KMS-11 (cell line): ENCODE data around the gene COA7.

Source experiments
- H2AFZ ChIP-seq: fragments of 200-600 bp; sonication (generic); 2 replicates; pipeline ENCODE4 v1.6.1; 2016; ENCODE audit warnings: antibody characterized with exemption, mixed run types, low read depth
- H3K27ac ChIP-seq: fragments of 200-600 bp; sonication (generic); 2 replicates; pipeline ENCODE4 v1.6.1; 2016; ENCODE audit warnings: mild to moderate bottlenecking, mixed run types
- H3K27me3 ChIP-seq: fragments of 200-600 bp; sonication (generic); 2 replicates; pipeline ENCODE4 v1.6.1; 2017; ENCODE audit warnings: mild to moderate bottlenecking, low read depth, mixed run types, moderate library complexity; ENCODE audit not compliant: insufficient read depth
- H3K36me3 ChIP-seq: fragments of 200-600 bp; sonication (generic); 2 replicates; pipeline ENCODE4 v1.6.1; 2017; ENCODE audit warnings: mild to moderate bottlenecking, mixed run types; ENCODE audit not compliant: insufficient read depth
- H3K4me1 ChIP-seq: fragments of 200-600 bp; sonication (generic); 2 replicates; pipeline ENCODE4 v1.6.1; 2016; ENCODE audit warnings: mild to moderate bottlenecking, low read depth, mixed run types; ENCODE audit not compliant: poor library complexity, severe bottlenecking
- H3K4me2 ChIP-seq: fragments of 200-600 bp; sonication (generic); 2 replicates; pipeline ENCODE4 v1.7.0; 2016; ENCODE audit warnings: mild to moderate bottlenecking, mixed run types
- H3K4me3 ChIP-seq: fragments of 200-600 bp; sonication (generic); IDR thresholded peaks from 2 replicates; pipeline ENCODE4 v1.6.1; 2017; ENCODE audit warnings: low read depth, low read length, mixed read lengths; ENCODE audit not compliant: insufficient read depth
- H3K79me2 ChIP-seq: fragments of 200-600 bp; sonication (generic); 2 replicates; pipeline ENCODE4 v1.6.1; 2016; ENCODE audit warnings: low read depth, mixed run types; ENCODE audit not compliant: insufficient read depth
- H3K9ac ChIP-seq: fragments of 200-600 bp; sonication (generic); 2 replicates; pipeline ENCODE4 v1.6.1; 2016; ENCODE audit warnings: mild to moderate bottlenecking, mixed run types
- H4K20me1 ChIP-seq: fragments of 200-600 bp; sonication (generic); 2 replicates; pipeline ENCODE4 v1.6.1; 2016; ENCODE audit warnings: mild to moderate bottlenecking, mixed run types; ENCODE audit not compliant: insufficient read depth
- TF ChIP-seq, protein P1 (sequence below): fragments of 200-600 bp; sonication (generic); conservative IDR thresholded peaks from 2 replicates; pipeline ENCODE4 v1.6.1; 2017; ENCODE audit warnings: low read depth, mild to moderate bottlenecking, antibody characterized with exemption, low read length, moderate library complexity, mixed read lengths

Gene COA7

DNA sequence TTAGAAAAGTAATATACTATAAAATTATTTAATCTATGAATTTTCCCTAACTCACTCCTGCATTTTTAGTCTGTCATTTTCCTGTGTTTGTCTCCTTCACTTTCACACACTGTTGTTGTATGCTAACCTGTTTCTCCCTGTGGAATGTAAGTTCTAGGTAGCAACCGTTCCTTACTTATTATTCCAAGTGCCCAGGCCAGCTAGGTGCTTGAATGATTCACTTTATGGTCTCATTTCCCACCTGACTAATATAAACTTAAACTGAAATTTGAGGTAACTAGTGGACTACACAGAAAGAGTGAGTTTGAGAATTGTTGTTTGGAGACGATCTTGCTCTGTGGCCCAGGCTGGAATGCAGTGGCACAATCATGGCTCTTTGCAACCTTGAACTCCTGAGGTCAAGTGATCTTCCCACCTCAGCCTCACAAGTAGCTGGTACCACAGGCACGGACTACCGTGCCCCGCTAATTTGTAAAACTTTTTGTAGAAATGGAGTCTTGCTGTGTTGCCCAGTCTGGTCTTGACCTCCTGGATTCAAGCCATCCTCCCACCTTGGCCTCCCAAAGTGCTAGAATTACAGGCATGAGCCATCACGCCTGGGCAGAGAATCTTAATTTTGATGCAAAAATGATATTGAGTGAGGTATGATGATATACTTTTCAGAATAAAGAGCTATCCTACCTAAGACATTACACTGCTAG, 30.0 kb upstream of the COA7 start:
- Histone ChIP-seq H3K4me1 (peaks cover 19% of the 10 kb centered on the region), H3K4me2 (no peak overlapping the region), H3K79me2 (no peaks in the 10 kb centered on the region), H2AFZ (no peak overlapping the region), H3K27me3 (no peaks in the 10 kb centered on the region), H3K9ac (no peak overlapping the region), H3K36me3 (no peaks in the 10 kb centered on the region), H4K20me1 (no peaks in the 10 kb centered on the region), H3K27ac (no peak overlapping the region), H3K4me3 (no peak overlapping the region)
- TF ChIP-seq, protein P1, sequence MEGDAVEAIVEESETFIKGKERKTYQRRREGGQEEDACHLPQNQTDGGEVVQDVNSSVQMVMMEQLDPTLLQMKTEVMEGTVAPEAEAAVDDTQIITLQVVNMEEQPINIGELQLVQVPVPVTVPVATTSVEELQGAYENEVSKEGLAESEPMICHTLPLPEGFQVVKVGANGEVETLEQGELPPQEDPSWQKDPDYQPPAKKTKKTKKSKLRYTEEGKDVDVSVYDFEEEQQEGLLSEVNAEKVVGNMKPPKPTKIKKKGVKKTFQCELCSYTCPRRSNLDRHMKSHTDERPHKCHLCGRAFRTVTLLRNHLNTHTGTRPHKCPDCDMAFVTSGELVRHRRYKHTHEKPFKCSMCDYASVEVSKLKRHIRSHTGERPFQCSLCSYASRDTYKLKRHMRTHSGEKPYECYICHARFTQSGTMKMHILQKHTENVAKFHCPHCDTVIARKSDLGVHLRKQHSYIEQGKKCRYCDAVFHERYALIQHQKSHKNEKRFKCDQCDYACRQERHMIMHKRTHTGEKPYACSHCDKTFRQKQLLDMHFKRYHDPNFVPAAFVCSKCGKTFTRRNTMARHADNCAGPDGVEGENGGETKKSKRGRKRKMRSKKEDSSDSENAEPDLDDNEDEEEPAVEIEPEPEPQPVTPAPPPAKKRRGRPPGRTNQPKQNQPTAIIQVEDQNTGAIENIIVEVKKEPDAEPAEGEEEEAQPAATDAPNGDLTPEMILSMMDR = no peak

DNA sequence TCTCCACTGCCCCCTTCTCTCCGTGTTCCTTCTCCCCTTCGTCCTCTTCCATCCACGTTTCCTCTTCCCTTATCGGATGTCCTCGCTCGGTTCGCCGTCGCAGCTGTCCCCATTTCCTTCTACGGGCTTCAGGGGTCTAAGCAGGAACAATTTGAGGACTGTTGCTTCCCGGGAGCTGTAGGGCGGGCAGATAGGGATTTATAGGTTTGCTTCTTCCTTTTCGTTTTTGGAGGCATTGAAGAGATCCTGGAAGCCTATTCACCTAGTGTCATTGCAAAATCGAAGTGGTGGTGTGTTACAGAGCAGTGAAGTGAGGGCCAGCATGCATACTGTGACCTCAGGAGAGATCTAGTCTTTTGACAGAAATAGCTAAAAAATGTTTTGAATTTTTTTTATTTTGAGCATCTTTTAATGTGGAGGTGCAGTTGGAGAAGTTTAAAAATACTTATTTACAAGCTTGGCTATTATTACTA, 29.0 kb upstream of the COA7 start:
- Histone ChIP-seq H3K4me1 (peaks cover 19% of the 10 kb centered on the region), H2AFZ (peak overlapping the region; percentile 99), H3K4me2 (peak overlapping the region; percentile 98), H3K9ac (peak overlapping the region; percentile 56; the same call in 1 of the 2 replicates), H3K36me3 (no peaks in the 10 kb centered on the region), H3K27me3 (no peaks in the 10 kb centered on the region), H3K4me3 (no peak overlapping the region), H3K79me2 (no peaks in the 10 kb centered on the region), H4K20me1 (no peaks in the 10 kb centered on the region), H3K27ac (no peak overlapping the region)
- TF ChIP-seq, protein P1 = no peak

DNA sequence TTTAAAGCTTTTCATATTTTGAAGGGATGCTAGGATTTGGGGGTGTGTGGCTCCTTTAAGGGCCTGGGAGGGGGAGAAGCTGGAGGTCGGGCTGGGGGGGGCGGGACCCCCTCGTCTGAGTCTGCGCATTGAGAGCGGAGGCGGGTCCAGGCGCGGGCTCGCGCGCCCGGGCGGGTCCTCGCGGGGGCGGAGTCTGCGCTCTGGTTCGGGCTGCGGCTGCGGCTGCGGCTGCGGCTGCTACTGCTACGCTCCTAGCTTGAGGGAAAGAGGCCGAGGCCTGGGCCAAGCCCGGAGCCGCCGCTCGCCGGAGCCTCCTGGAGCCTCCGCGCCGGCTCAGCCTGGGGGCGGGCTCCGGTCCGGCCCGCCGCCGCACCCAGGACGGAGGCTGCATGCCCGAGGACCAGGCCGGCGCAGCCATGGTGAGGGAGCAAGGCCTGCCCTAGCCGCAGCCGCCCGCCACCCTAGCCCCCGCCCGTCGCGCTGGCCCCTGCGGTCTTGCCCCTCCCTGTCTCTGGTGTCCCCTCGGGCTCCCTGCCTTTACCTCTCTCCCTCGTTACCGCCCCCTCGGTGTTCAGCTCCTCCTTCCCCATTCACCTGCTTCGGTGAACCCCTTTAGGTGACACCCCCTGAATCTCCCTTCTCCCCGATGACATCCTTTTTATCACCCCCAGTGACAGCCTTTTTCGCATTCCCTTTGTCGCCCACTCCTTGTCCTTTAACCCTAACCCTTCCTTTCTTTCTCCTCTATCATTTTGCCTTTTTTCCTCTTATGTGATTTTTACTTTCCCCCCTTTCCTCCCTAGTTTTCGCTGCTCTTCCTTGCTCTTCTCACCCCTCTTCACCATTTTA, 28.3 kb upstream of the COA7 start, which contains the start of gene ZYG11B:
ZYG11B (plus strand) TSS at position 189 of the 849 bp plus-strand sequence; CDS start at position 390, 201 bp downstream.
- Histone ChIP-seq H3K9ac (peak within 1 kb of the TSS; percentile 56; the same call in 1 of the 2 replicates), H2AFZ (peak within 1 kb of the TSS; percentile 99), H3K27me3 (no peaks in the 10 kb centered on the region), H4K20me1 (no peaks in the 10 kb centered on the region), H3K4me1 (peaks cover 19% of the 10 kb centered on the region), H3K27ac (no peak within 1 kb of the TSS), H3K36me3 (no peaks in the 10 kb centered on the region), H3K4me3 (no peak within 1 kb of the TSS), H3K4me2 (peak within 1 kb of the TSS; percentile 99), H3K79me2 (no peaks in the 10 kb centered on the region)
- TF ChIP-seq, protein P1 = no peak

DNA sequence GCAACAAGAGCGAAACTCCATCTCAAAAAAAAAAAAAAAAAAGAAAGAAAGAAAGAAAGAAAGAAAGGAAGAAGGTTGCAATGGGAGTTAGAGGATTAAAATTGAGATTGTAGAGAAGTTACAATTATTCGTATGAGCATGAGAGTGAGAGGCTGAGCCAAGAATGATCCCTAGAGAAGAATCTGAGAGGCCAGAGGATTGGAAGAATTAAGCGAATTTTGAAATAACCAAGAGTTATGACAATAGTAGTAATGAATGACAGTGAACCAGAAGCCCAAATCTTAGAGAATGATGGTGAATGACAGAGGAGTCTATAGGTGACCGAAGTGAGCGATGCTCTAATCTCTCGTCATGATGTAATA, 27.7 kb upstream of the COA7 start:
- Histone ChIP-seq H3K79me2 (no peaks in the 10 kb centered on the region), H3K4me3 (no peak overlapping the region), H3K4me2 (peak overlapping the region; percentile 99), H3K27ac (no peak overlapping the region), H4K20me1 (no peaks in the 10 kb centered on the region), H2AFZ (peak overlapping the region; percentile 99), H3K36me3 (no peaks in the 10 kb centered on the region), H3K4me1 (peaks cover 19% of the 10 kb centered on the region), H3K9ac (peak overlapping the region; percentile 56; the same call in 1 of the 2 replicates), H3K27me3 (no peaks in the 10 kb centered on the region)
- TF ChIP-seq, protein P1 = no peak
